Pancreas (tissue), 10 donors: ENCODE data around the gene RETSAT. TPM values are rescaled to one million over a fixed set of nuclear protein-coding genes. Genes with fewer than 3 reads are reported as not detected.
A peak's percentile ranks its signal among the peaks of the same experiment; 100 is the strongest.

Experiments
- ATAC-seq, 4 donors: fragments of 200-7000 bp; cut with Tn5 transposase; one replicate each; pipeline versions ENCODE4 v1.8.0 to v1.9.1; 2020; ENCODE audit warnings: mild to moderate bottlenecking in 4 of 4, moderate library complexity in 4 of 4
- DNase-seq, 6 donors: peaks; one replicate each; pipeline ENCODE4 v3.0.0-alpha.2; 2020
- FAIRE-seq: peaks from 2 replicates; lab custom pipeline; 2012; peaks lifted over from hg19 to GRCh38; lab: Jason Lieb, UNC
- H3K27ac ChIP-seq, 4 donors: fragments of 200-600 bp; sonication (generic); 1 replicate in 3 of 4; 2 replicates in 1 of 4; pipeline versions ENCODE4 v1.5.0 to v1.8.0; 2020
- H3K27me3 ChIP-seq, 4 donors: fragments of 200-600 bp; one replicate each; pipeline ENCODE4 v1.8.0; 2021
- H3K36me3 ChIP-seq, 3 donors: fragments of 200-600 bp; sonication (generic) in 1 of 3; one replicate each; pipeline versions ENCODE4 v1.5.0 to v1.8.0; 2020 to 2021
- H3K4me1 ChIP-seq, 3 donors: fragments of 200-600 bp; one replicate each; pipeline ENCODE4 v1.8.0; 2021
- H3K4me3 ChIP-seq, 4 donors: fragments of 200-600 bp; sonication (generic) in 2 of 4; one replicate each; pipeline versions ENCODE4 v1.5.0 to v1.8.0; 2020 to 2021
- H3K9me3 ChIP-seq, 4 donors: fragments of 200-600 bp; one replicate each; pipeline ENCODE4 v1.8.0; 2021
- WGBS, 2 donors: extraction: QIAGEN DNeasy Blood & Tissue Kit; methylation state at CpG; one replicate each; pipeline ENCODE4 v1.1.7; 2013; 5-methylcytosine and 5-hydroxymethylcytosine counted together
- intact Hi-C, 3 donors: fragments of 100-400 bp; cut with DNase I; formaldehyde crosslinking; loops; one replicate each; pipeline versions ENCODE4 v1.11.1 to v1.14.2; 2022
- polyA plus RNA-seq, 2 donors: library from polyadenylated mRNA; stranded (reverse); fragments of 200-250 nt; gene quantifications; one replicate each; pipeline ENCODE4 v1.2.3, GENCODE V29; 2013
- total RNA-seq, 6 donors: library from RNA; stranded (reverse); fragmentation: NEBNext Ultra II Directional in 4 of 6; extraction: Animal tissue kit (Norgen Biotek cat#: 25700) in 4 of 6; gene quantifications; one replicate each; pipeline versions ENCODE4 v1.2.1 to v1.2.4, GENCODE V29; 2021 to 2023
- TF ChIP-seq, protein P1 (sequence below), 4 donors: fragments of 200-600 bp; sonication (generic) in 3 of 4; IDR thresholded peaks; one replicate each; pipeline versions ENCODE4 v1.5.0 to v1.8.0; 2021; ENCODE audit warnings: antibody characterized with exemption in 4 of 4
- donor health status: healthy with polysubstance abuse.
- donor health status: DM: no; HTN: no; CAD: no; lungs with moderate emphysema.
- donor health status: DM: no; HTN: no; CAD: no.
- donor health status: control.
- donor health status: control.
- donor health status: Bipolar disorder and iron deficiency.
- donor health status: DM: yes; HTN: yes; CAD: no.
- donor health status: DM: no; HTN: no; CAD: no.
- donor health status: DM: no; HTN: no; CAD: no.
- donor health status: DM: yes; HTN: yes; CAD: no.

Gene RETSAT
- total and polyA plus RNA-seq, 8 donors = 20.7 to 48.3 (median 29.6) TPM

DNA sequence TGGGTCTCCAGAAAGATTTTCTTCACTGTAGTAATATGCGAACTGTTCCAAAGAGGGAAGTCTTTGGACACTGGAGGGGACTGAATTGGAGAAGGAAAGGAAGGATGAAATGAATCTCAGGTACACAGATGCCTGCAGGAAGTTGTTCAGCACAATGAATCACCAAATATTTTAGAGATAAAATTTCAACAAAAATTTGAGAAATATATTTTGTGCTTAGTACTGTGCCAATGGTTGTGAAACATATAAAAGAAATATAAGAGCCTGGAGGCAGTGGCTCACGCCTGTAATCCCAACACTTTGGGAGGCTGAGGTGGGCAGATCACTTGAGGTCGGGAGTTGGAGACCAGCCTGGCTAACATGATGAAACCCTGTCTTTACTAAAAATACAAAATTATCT, 3.4 kb upstream of the RETSAT start:
- Histone ChIP-seq H3K9me3 (peaks cover 0 to 4% (median 0%) of the 10 kb centered on the region in 4 donors), H3K36me3 (peaks cover 0 to under 1% (median 0%) of the 10 kb centered on the region in 3 donors), H3K4me3 (no peak overlapping the region), H3K4me1 (peaks cover 2 to 8% (median 5%) of the 10 kb centered on the region in 3 donors), H3K27ac (no peak overlapping the region), H3K27me3 (no peaks in the 10 kb centered on the region)
- DNase-seq (no peak), FAIRE-seq (no peak), ATAC-seq (no peak)
- intact Hi-C loops = no loop called here
- 89 to 94% methylated on average over 3 of the region's 3 CpGs for WGBS, 2 donors
- TF ChIP-seq, protein P1, sequence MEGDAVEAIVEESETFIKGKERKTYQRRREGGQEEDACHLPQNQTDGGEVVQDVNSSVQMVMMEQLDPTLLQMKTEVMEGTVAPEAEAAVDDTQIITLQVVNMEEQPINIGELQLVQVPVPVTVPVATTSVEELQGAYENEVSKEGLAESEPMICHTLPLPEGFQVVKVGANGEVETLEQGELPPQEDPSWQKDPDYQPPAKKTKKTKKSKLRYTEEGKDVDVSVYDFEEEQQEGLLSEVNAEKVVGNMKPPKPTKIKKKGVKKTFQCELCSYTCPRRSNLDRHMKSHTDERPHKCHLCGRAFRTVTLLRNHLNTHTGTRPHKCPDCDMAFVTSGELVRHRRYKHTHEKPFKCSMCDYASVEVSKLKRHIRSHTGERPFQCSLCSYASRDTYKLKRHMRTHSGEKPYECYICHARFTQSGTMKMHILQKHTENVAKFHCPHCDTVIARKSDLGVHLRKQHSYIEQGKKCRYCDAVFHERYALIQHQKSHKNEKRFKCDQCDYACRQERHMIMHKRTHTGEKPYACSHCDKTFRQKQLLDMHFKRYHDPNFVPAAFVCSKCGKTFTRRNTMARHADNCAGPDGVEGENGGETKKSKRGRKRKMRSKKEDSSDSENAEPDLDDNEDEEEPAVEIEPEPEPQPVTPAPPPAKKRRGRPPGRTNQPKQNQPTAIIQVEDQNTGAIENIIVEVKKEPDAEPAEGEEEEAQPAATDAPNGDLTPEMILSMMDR (IDR thresholded peaks at IDR 0.05) = no peak

DNA sequence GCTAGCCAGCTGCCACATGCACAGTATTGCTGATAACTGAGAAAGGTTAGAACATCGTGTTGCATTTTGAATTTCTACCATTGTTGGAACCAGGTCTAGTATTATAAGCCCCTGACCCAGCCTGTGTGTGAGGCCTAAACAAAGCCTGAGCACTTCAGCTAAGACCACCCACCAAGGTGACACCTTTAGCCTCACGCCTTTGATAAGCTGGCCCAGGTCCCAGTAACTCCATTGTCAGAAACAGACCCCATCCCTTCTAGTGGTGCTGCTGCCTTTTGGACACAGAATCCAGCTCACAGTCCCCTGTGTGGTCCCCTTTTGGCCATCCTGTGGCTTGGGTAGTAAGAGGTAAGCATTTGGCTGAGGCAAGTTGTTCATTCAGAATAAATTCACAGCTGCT, 1.9 kb upstream of the RETSAT start:
- TF ChIP-seq, protein P1 (IDR thresholded peaks at IDR 0.05) = no peak
- Histone ChIP-seq H3K4me3 (no peak overlapping the region), H3K4me1 (peaks cover 3 to 9% (median 5%) of the 10 kb centered on the region in 3 donors), H3K9me3 (peaks cover 0 to 4% (median 0%) of the 10 kb centered on the region in 4 donors), H3K27ac (no peak overlapping the region), H3K36me3 (peaks cover 0 to under 1% (median 0%) of the 10 kb centered on the region in 3 donors), H3K27me3 (no peaks in the 10 kb centered on the region)
- no peak for DNase-seq
- intact Hi-C loops = no loop called here
- no peak for ATAC-seq
- WGBS, 2 donors = 69 to 90% methylated on average over 2 of the region's 2 CpGs
- no peak for FAIRE-seq

DNA sequence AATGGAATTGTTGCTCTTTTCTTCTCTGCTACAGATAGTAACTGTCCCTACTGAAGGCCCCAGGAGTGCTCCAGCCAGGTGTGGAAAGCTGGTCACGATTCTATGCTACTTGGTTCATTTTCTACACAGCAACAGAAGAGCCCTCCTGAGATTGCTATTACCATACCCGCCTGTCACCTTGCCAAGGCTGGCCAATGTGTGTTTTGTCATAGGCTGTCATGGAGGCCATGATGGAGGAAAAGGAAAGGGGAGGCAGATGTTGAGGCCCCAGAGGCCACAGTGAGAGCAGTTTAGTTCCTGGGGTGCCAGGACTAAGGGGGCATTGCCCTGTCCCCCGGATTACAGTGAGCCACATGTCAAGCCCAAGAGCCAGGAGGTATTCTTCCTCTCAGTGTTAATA, 1.2 kb upstream of the RETSAT start:
- peaks cover 0 to 4% (median 0%) of the 10 kb centered on the region in 4 donors for H3K9me3 ChIP-seq
- DNase-seq = peak in 2 of 6 donors; percentile 29 to 50
- peak overlapping the region in 3 of 4 donors; percentile 70 to 92 (median 80) for H3K4me3 ChIP-seq
- H3K27ac ChIP-seq = no peak overlapping the region
- no peak for ATAC-seq
- 70 to 73% methylated on average over 3 of the region's 3 CpGs for WGBS, 2 donors
- no peak for FAIRE-seq
- H3K36me3 ChIP-seq = peaks cover 0 to 7% (median 0%) of the 10 kb centered on the region in 3 donors
- TF ChIP-seq, protein P1 (IDR thresholded peaks at IDR 0.05) = no peak
- intact Hi-C loops = no loop called here
- H3K4me1 ChIP-seq = peaks cover 3 to 9% (median 5%) of the 10 kb centered on the region in 3 donors
- no peaks in the 10 kb centered on the region for H3K27me3 ChIP-seq

DNA sequence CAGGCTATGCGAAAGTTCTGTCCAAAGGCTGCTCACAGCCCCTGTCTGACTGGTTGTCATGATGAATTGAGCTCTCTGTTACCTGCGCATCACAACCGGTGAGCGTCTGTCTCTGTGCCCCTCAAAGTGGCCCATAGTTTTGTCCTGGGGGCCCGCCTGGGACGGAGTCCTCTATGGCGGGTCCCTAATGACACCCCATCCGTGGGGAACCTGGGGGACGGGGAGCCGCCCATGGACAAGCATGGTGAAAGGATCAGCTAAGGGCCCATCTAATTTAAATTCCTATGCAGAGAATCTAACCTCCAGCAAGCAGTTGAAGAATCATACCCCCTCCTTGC, 714 bp upstream of the RETSAT start:
- 3 to 9% methylated on average over 10 of the region's 10 CpGs for WGBS, 2 donors
- TF ChIP-seq, protein P1 (IDR thresholded peaks at IDR 0.05) = no peak
- no peak for ATAC-seq

DNA sequence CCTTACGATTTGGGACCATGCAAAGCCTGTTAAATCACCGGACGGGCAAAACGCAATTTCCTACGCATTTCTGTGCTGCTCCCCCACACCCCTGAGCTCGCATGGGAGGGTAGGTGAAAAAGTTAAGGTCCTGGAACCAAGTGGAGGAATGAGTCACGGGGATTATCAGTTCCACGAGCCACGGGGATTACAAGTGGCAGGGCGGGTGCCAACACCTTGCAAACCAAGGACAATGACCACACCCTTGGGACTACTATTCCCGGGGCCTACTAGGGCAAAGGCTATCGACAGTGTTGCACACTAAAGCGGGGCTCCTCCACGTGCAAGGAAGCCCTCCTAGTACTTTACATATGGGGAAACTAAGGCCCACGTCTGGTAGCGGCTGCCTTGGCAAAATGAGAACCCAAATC, 447 bp downstream of the RETSAT start:
- WGBS, 2 donors = 5 to 6% methylated on average over 16 of the region's 16 CpGs
- FAIRE-seq (no peak), ATAC-seq (peak; percentile 61 to 71 (median 66)), DNase-seq (peak in 4 of 6 donors; percentile 55 to 79 (median 75))
- Histone ChIP-seq H3K9me3 (peaks cover 0 to 4% (median 0%) of the 10 kb centered on the region in 4 donors), H3K27me3 (no peaks in the 10 kb centered on the region), H3K36me3 (peaks cover 0 to 23% (median 0%) of the 10 kb centered on the region in 3 donors), H3K27ac (peak overlapping the region; percentile 63 to 84 (median 78)), H3K4me1 (peaks cover 3 to 9% (median 5%) of the 10 kb centered on the region in 3 donors), H3K4me3 (peak overlapping the region; percentile 43 to 92 (median 78))
- TF ChIP-seq, protein P1 (IDR thresholded peaks at IDR 0.05) = no peak
- intact Hi-C loops = no loop called here

More for the DNA sequence above, 714 bp upstream of the RETSAT start:
- no peak for DNase-seq
- FAIRE-seq = no peak
- Histone ChIP-seq H3K4me3 (peak overlapping the region; percentile 70 to 92 (median 78)), H3K4me1 (peaks cover 3 to 9% (median 5%) of the 10 kb centered on the region in 3 donors), H3K27me3 (no peaks in the 10 kb centered on the region), H3K27ac (peak overlapping the region in 3 of 4 donors; percentile 67 to 73 (median 68)), H3K9me3 (peaks cover 0 to 4% (median 0%) of the 10 kb centered on the region in 4 donors), H3K36me3 (peaks cover 0 to 11% (median 0%) of the 10 kb centered on the region in 3 donors)
- intact Hi-C loops = no loop called here
